Measurements from ENCODE around the gene FANCL. TPM values are rescaled to one million over a fixed set of nuclear protein-coding genes. Genes with fewer than 3 reads are reported as not detected.

Gene FANCL
- total RNA-seq, 1 experiment from 2014 or later, result 34.3 TPM

DNA sequence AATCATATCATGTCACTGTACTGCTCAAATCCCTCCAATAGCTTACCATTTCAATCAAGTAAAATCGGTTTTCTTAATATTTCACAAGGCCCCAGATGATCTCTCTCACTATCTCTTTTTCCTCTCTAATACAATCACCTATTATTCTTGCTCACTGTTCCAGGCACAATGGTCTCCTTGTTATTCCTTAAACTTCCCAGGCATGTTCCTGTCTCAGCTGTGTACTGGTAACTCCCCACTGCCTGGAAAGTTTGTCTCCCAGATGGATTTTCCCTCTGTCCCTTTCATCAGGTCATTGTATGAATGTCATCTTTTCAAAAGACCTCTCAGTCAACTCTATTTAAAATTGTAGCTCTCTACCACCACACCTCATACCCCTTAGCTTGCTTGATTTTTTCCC is 30.7 kb upstream of the FANCL start:
- BruUV-seq (replicated peaks), result no TSS peak
- H3K36me3 ChIP-seq (ENCODE audit: control insufficient read depth, insufficient read depth, low read length), result no peaks in the 10 kb centered on the region
- ChIA-PET POLR2A (no interaction called here), CTCF (no interaction called here)
- no peaks in the 10 kb centered on the region for H3K9me3 ChIP-seq
- intact Hi-C loops (cut with micrococcal nuclease; ENCODE audit: unreplicated experiment), result no loop called here
- no peak overlapping the region for H3K4me3 Mint-ChIP-seq (ENCODE audit: unreplicated experiment)
- H3K27me3 ChIP-seq (replicated peaks; ENCODE audit: control insufficient read depth, insufficient read depth, low read length), result no peaks in the 10 kb centered on the region
- H3K4me1 Mint-ChIP-seq (ENCODE audit: low read depth, unreplicated experiment), result no peaks in the 10 kb centered on the region
- no peaks in the 10 kb centered on the region for H3K27me3 Mint-ChIP-seq (ENCODE audit: insufficient read depth, unreplicated experiment)
- no peak overlapping the region for H3K27ac Mint-ChIP-seq (ENCODE audit: unreplicated experiment)
- no peak for DNase-seq
- no peak overlapping the region for H3K4me3 ChIP-seq (ENCODE audit: low read depth, low read length)
- TF ChIP-seq, protein P1, sequence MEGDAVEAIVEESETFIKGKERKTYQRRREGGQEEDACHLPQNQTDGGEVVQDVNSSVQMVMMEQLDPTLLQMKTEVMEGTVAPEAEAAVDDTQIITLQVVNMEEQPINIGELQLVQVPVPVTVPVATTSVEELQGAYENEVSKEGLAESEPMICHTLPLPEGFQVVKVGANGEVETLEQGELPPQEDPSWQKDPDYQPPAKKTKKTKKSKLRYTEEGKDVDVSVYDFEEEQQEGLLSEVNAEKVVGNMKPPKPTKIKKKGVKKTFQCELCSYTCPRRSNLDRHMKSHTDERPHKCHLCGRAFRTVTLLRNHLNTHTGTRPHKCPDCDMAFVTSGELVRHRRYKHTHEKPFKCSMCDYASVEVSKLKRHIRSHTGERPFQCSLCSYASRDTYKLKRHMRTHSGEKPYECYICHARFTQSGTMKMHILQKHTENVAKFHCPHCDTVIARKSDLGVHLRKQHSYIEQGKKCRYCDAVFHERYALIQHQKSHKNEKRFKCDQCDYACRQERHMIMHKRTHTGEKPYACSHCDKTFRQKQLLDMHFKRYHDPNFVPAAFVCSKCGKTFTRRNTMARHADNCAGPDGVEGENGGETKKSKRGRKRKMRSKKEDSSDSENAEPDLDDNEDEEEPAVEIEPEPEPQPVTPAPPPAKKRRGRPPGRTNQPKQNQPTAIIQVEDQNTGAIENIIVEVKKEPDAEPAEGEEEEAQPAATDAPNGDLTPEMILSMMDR (IDR thresholded peaks at IDR 0.05; ENCODE audit: insufficient read depth in 1 of 2, low read depth in 1 of 2, low read length in 1 of 2, severe bottlenecking in 1 of 2, unreplicated experiment in 1 of 2), result no peak
- peaks cover 6% of the 10 kb centered on the region for H3K9me3 Mint-ChIP-seq (ENCODE audit: unreplicated experiment)
- H3K36me3 Mint-ChIP-seq (ENCODE audit: insufficient read depth, unreplicated experiment), result no peaks in the 10 kb centered on the region
- no peaks in the 10 kb centered on the region for H3K4me1 ChIP-seq

DNA sequence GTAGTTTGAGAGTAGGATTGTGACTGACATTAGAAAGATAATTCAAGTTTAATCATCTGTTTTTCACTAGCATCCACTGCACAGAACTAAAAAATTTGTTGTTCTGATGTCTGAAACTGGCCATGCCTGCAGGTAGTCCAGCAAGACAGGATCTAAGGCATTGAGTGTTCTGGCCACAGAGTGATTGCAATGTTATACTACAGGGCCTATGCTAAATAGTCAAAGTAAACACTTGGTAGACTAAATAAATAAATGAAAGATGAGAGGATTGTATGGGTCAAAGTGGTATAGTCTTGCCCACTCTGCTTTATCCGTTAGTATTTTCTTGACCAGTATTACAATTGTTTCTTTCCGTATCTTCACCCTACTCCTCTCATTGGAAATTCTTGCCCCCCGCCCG is 27.6 kb upstream of the FANCL start:
- no peaks in the 10 kb centered on the region for H3K36me3 Mint-ChIP-seq (ENCODE audit: insufficient read depth, unreplicated experiment)
- H3K4me1 ChIP-seq, result no peaks in the 10 kb centered on the region
- no peak overlapping the region for H3K4me3 ChIP-seq (ENCODE audit: low read depth, low read length)
- H3K27me3 Mint-ChIP-seq (ENCODE audit: insufficient read depth, unreplicated experiment), result no peaks in the 10 kb centered on the region
- ChIA-PET POLR2A (no interaction called here), CTCF (no interaction called here)
- intact Hi-C loops (cut with micrococcal nuclease; ENCODE audit: unreplicated experiment), result no loop called here
- H3K36me3 ChIP-seq (ENCODE audit: control insufficient read depth, insufficient read depth, low read length), result no peaks in the 10 kb centered on the region
- no peaks in the 10 kb centered on the region for H3K9me3 ChIP-seq
- H3K4me3 Mint-ChIP-seq (ENCODE audit: unreplicated experiment), result no peak overlapping the region
- no TSS peak for BruUV-seq (replicated peaks)
- no peak for DNase-seq
- no peaks in the 10 kb centered on the region for H3K9me3 Mint-ChIP-seq (ENCODE audit: unreplicated experiment)
- H3K4me1 Mint-ChIP-seq (ENCODE audit: low read depth, unreplicated experiment), result no peaks in the 10 kb centered on the region
- TF ChIP-seq, protein P1 (IDR thresholded peaks at IDR 0.05; ENCODE audit: insufficient read depth in 1 of 2, low read depth in 1 of 2, low read length in 1 of 2, severe bottlenecking in 1 of 2, unreplicated experiment in 1 of 2), result no peak
- no peak overlapping the region for H3K27ac Mint-ChIP-seq (ENCODE audit: unreplicated experiment)
- no peaks in the 10 kb centered on the region for H3K27me3 ChIP-seq (replicated peaks; ENCODE audit: control insufficient read depth, insufficient read depth, low read length)

DNA sequence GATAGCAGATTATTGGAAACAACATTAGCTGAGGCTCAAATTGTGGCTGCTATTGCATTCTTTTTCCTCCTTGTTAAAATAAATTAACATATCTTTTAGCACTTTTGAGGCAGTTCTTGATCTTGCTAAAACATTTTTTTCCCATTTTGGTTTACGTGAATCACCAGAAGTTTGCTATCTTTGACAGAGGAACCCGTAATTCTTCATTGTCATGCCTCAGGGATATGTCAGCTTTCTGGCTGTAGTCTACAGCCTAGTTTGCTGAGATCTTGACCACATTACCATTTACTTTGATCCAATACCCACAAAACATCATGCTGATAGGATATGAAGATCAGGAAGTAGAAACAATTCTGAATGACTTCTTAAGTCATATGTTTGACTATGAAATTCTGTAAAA is 25.1 kb upstream of the FANCL start:
- TF ChIP-seq, protein P1 (IDR thresholded peaks at IDR 0.05; ENCODE audit: insufficient read depth in 1 of 2, low read depth in 1 of 2, low read length in 1 of 2, severe bottlenecking in 1 of 2, unreplicated experiment in 1 of 2), result no peak
- DNase-seq, result no peak
- ChIA-PET CTCF (no interaction called here), POLR2A (no interaction called here)
- Histone ChIP-seq H3K4me3 (ENCODE audit: low read depth, low read length) (no peak overlapping the region), H3K9me3 (no peaks in the 10 kb centered on the region), H3K27me3 (replicated peaks; ENCODE audit: control insufficient read depth, insufficient read depth, low read length) (no peaks in the 10 kb centered on the region; the same call in 1 of the 2 replicates), H3K36me3 (ENCODE audit: control insufficient read depth, insufficient read depth, low read length) (no peaks in the 10 kb centered on the region), H3K4me1 (peaks cover 5% of the 10 kb centered on the region; the same call in 1 of the 2 replicates)
- no TSS peak for BruUV-seq (replicated peaks)
- Mint-ChIP-seq H3K27me3 (ENCODE audit: insufficient read depth, unreplicated experiment) (no peaks in the 10 kb centered on the region), H3K36me3 (ENCODE audit: insufficient read depth, unreplicated experiment) (no peaks in the 10 kb centered on the region), H3K4me3 (ENCODE audit: unreplicated experiment) (no peak overlapping the region), H3K9me3 (ENCODE audit: unreplicated experiment) (no peaks in the 10 kb centered on the region), H3K4me1 (ENCODE audit: low read depth, unreplicated experiment) (peaks cover 5% of the 10 kb centered on the region), H3K27ac (ENCODE audit: unreplicated experiment) (no peak overlapping the region)
- intact Hi-C loops (cut with micrococcal nuclease; ENCODE audit: unreplicated experiment), result no loop called here

Measured in Caco-2 (cell line).